NCI-H2081 (cell line): ENCODE results near the gene PCP2.

ENCODE experiments used
- DNase-seq, 2 experiments: peaks; one replicate each; lab custom pipeline; 2025; lab: John Stamatoyannopoulos, UW

PCP2 gene

GRCh38 chr19:7618771-7619510, 14.6 kb downstream of the PCP2 start:
- no peak for DNase-seq

- no peak for DNase-seq
Measured at GRCh38 chr19:7618348-7618747, 15.2 kb downstream of the PCP2 start.

GRCh38 chr19:7617735-7618134, 15.8 kb downstream of the PCP2 start:
- no peak for DNase-seq

GRCh38 chr19:7617172-7617571, 16.3 kb downstream of the PCP2 start:
- no peak for DNase-seq

GRCh38 chr19:7614859-7615741, 18.4 kb downstream of the PCP2 start:
- no peak for DNase-seq

- no peak for DNase-seq
Measured at GRCh38 chr19:7612282-7613274, 20.9 kb downstream of the PCP2 start.

GRCh38 chr19:7611541-7612279, 21.8 kb downstream of the PCP2 start:
- DNase-seq: no peak

- no peak for DNase-seq
Measured at GRCh38 chr19:7610491-7611240, 22.9 kb downstream of the PCP2 start.

- no peak for DNase-seq
Measured at GRCh38 chr19:7607874-7608560, 25.5 kb downstream of the PCP2 start.

- no peak for DNase-seq
Measured at GRCh38 chr19:7607212-7607873, 26.2 kb downstream of the PCP2 start.

- no peak for DNase-seq
Measured at GRCh38 chr19:7606289-7606688, 27.2 kb downstream of the PCP2 start.

- DNase-seq: peak in 1 of 2 experiments; percentile 3
Measured at GRCh38 chr19:7605490-7606222, 27.9 kb downstream of the PCP2 start.

- DNase-seq: no peak
Measured at GRCh38 chr19:7603919-7604318, 29.6 kb downstream of the PCP2 start.

GRCh38 chr19:7602935-7603497, 30.5 kb downstream of the PCP2 start:
- DNase-seq: no peak

- DNase-seq: no peak
Measured at GRCh38 chr19:7602240-7602934, 31.1 kb downstream of the PCP2 start.

GRCh38 chr19:7600721-7601120, 32.8 kb downstream of the PCP2 start:
- DNase-seq: no peak

GRCh38 chr19:7598180-7598579, 35.3 kb downstream of the PCP2 start:
- no peak for DNase-seq

- no peak for DNase-seq
Measured at GRCh38 chr19:7597689-7598088, 35.8 kb downstream of the PCP2 start.
